GM23338 (cell line): ENCODE measurements around the gene TARBP1.

Source experiments
- CREB1 ChIP-seq: fragments of 250-450 bp; sonication (Bioruptor Pico); IDR thresholded peaks from 2 replicates; pipeline ENCODE4 v1.5.0; 2020; ENCODE audit warnings: low read depth, mild to moderate bottlenecking, moderate library complexity
- CTCF ChIP-seq, 2 experiments: fragments of 200-600 bp in 1 of 2; sonication (generic) in 1 of 2; conservative IDR thresholded peaks; 2 replicates each; pipeline versions ENCODE4 v1.5.1 to v1.6.1; 2016 to 2017; ENCODE audit warnings: antibody characterized with exemption in 2 of 2, low read depth in 2 of 2, mild to moderate bottlenecking in 2 of 2, moderate library complexity in 1 of 2
- EZH2 ChIP-seq: fragments of 200-600 bp; sonication (generic); IDR thresholded peaks from one replicate; pipeline ENCODE4 v1.8.0; 2017; ENCODE audit warnings: antibody characterized with exemption, mild to moderate bottlenecking, low read depth; ENCODE audit not compliant: unreplicated experiment
- EZH2phosphoT487 ChIP-seq: fragments of 200-600 bp; sonication (generic); IDR thresholded peaks from one replicate; pipeline ENCODE4 v1.8.1; 2018; ENCODE audit warnings: antibody characterized with exemption; ENCODE audit not compliant: unreplicated experiment
- NANOG ChIP-seq: IDR thresholded peaks from 2 replicates; pipeline ENCODE4 v1.6.1; 2016; ENCODE audit warnings: antibody characterized with exemption, borderline replicate concordance
- POLR2AphosphoS5 ChIP-seq: IDR thresholded peaks from 2 replicates; pipeline ENCODE4 v1.6.1; 2016; ENCODE audit warnings: antibody characterized with exemption, low read depth
- REST ChIP-seq: IDR thresholded peaks from one replicate; pipeline ENCODE4 v1.6.1; 2018; ENCODE audit warnings: antibody characterized with exemption; ENCODE audit not compliant: unreplicated experiment
- STAT1 ChIP-seq: IDR thresholded peaks from one replicate; pipeline ENCODE4 v1.6.1; 2016; ENCODE audit warnings: antibody characterized with exemption; ENCODE audit not compliant: unreplicated experiment

- TF ChIP-seq CTCF (conservative IDR thresholded peaks at IDR 0.05; ENCODE audit: low read depth in 2 of 2) = no peak
- TF ChIP-seq EZH2 = no peak
- no peak for TF ChIP-seq NANOG
- no peak for TF ChIP-seq POLR2AphosphoS5
- no peak for TF ChIP-seq REST
- TF ChIP-seq CREB1 (CRISPR knock-in tag) = no peak
- TF ChIP-seq EZH2phosphoT487 = no peak
- TF ChIP-seq STAT1 = no peak
Measured at GRCh38 chr1:234375672-234376071, 103.3 kb downstream of the TARBP1 start.
